GM12801 (cell line): ENCODE measurements around the gene HOXB1.

Source experiments
- TF ChIP-seq, protein P1 (sequence below): IDR thresholded peaks from one replicate; pipeline ENCODE4 v1.5.1; 2011; ENCODE audit warnings: control low read depth; ENCODE audit not compliant: insufficient read length; ENCODE audit errors: extremely low read depth

Gene HOXB1

DNA sequence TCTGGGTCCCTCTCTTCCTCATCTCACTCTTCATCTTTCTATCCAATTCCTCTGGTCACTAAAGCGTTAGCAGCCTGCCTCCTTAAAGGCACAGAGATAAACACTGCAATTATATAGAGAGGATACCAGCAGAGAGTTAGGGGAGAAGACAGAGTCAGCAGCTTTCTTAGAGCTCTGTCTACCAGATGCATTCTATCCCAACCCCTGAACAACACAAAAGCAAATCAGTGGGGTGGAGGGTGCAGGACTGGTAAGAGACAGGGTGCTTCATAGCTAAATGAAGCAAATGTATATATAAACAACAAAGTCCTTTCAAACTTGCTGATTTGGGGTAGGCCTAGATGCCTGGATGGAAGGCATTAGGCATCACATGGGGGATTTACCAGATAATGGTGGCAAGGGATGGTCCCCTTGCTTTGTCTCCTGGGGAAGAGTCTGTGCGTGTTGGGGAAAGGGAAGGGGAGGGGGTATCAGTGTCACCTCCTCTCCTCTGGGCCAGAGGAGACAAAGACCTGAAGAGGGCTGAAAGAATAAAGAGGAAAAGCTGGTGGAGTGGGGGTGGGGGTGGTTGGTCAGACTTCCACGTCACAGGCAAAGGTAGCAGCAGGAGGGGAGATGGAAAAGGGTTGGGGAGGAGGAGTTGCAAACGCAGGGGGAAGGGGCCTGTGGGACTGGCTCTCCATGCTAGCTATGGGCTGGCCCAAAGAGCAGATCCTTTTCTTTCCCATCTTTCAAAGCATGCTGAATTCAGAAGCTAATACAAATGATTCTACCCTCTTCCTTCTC lies 35.3 kb upstream of the HOXB1 start:
- TF ChIP-seq, protein P1, sequence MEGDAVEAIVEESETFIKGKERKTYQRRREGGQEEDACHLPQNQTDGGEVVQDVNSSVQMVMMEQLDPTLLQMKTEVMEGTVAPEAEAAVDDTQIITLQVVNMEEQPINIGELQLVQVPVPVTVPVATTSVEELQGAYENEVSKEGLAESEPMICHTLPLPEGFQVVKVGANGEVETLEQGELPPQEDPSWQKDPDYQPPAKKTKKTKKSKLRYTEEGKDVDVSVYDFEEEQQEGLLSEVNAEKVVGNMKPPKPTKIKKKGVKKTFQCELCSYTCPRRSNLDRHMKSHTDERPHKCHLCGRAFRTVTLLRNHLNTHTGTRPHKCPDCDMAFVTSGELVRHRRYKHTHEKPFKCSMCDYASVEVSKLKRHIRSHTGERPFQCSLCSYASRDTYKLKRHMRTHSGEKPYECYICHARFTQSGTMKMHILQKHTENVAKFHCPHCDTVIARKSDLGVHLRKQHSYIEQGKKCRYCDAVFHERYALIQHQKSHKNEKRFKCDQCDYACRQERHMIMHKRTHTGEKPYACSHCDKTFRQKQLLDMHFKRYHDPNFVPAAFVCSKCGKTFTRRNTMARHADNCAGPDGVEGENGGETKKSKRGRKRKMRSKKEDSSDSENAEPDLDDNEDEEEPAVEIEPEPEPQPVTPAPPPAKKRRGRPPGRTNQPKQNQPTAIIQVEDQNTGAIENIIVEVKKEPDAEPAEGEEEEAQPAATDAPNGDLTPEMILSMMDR, result no peak

DNA sequence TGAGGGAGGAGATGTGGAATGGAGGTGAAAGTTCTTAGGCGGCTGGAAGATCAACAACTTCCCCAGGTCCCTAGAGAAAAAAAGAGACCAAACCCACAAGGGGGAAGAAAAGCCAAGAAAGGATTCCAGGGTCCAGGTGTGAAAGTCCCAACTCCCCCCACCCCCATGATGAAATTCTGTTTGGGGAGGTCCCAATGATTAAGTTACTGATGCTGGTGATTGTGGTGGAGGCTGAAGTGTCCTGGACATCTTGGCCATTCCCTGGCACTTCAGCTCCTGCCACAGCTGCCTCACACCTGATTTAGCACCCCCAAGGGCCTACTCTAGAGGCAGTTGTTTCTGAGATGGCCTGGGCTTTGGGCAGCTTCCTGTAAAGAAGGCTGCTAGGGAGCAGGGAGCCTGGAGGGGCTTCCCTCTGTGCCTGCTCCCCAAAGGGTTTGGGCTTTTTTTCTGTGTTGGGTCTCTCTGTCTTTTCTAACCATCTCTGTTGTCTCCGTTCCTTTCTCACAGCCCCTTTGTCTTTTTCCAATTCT lies 34.3 kb upstream of the HOXB1 start:
- TF ChIP-seq, protein P1, result no peak

DNA sequence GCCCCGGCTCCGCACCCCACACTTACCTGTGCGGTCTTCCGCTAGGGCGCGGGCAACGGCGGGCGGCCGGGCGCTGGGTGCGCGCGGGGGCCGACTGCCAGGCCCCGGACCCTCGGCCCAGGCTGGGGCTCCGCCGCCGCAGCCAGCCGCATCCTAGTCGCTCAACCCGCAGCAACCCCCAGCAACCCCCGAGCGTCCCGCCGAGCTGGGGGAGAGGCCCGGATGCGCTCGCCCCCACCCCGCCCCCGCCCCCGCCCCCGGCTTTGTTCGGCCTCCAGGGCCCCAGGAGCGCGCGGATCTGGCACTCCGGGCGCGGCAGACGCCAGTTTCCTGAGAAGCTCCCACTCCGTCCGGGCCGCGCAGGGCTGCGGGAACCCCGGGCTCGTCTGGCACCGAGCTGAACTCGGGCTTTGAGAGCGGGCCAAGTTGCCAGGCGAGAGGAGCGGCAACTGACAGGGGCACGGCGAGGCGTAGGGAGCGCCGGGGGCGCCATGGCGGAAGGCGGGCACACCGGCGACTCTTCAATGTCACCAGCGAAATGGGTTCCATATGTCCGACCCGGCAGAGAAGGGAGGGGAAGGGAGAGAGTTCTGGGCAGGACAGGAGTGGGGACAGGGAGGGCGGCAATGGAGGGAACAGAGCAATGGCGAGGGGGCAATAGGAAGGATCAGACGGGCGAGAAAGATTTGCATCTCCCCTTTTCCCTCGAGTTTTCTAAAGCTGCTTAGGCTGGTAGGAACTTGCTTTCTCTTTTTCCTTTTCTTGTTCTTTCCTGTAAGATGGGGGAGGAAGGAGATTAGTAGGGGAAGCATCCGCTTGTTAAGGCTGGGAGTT lies 33.6 kb upstream of the HOXB1 start:
- TF ChIP-seq, protein P1, result no peak

DNA sequence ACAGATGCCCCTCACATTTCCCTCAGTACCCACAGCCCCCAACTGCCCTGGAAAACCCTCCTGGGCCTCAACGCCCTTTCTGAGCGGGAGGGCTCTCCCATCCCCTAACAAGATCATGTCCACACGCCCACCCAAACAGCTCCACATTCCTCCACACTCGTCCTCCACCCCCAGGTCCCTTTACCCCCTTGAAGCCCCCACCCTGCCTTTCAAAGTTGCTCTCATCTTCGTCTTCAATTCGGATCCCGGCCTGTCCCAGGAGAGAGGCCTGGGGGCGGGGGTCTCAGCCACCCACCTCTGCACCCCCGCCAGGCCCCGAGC lies 33.0 kb upstream of the HOXB1 start:
- TF ChIP-seq, protein P1, result no peak

DNA sequence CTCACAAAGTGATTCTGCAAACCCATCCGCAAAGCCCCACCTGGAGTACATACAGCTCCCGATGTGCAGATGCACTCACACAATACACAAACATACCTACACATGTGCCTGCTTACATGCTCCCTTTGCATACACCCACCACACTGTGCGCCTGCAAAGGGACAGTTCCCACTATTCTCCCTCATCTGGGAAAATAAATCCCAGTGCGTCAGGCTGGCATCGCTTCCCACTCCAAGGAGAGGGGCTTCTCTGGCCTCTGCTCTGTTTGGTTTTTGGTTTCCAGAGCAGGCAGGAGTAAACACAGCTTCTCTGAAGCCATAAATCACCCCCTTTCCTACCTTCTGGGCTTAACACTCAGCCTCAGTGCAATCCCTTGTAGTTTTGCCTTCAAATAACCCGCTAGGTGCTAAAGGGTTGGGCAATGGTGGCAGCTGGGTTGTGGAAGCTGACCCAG lies 32.6 kb upstream of the HOXB1 start:
- TF ChIP-seq, protein P1, result no peak

DNA sequence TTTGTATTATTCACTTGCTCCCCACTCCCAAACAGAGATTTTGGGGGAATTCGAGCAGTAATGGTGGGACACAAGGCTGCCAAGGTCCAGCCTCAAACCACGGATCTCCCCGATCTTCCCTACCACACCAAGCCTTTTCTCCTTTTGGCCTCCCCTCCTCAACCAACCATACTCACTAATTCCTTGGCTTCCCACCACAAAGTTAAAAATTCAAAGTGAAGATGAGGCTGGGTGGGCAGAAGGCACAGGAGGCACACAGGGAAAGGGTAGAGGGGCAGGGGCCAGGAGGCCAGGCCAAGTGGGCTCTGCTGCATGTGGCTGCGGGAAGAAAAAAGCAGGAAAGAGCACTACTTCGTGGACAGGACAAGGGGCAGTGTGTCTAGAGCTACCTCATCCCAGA lies 32.1 kb upstream of the HOXB1 start:
- TF ChIP-seq, protein P1, result no peak
